Smooth muscle cell (in vitro differentiated cells): ENCODE data around the gene PRAMEF17. TPM values are rescaled to one million over a fixed set of nuclear protein-coding genes. Genes with fewer than 3 reads are reported as not detected.
"Not testable (repeated sequence)": the region's sequence is repeated elsewhere in the genome, so short reads cannot be mapped to it uniquely, and the experiment has no call there.

Experiments used
- DNase-seq: peaks from one replicate; lab custom pipeline; 2025; ENCODE audit not compliant: unreplicated experiment; lab: John Stamatoyannopoulos, UW
- H2AFZ ChIP-seq: fragments of 200-600 bp; sonication (generic); 2 replicates; pipeline ENCODE4 v1.6.0; 2016; ENCODE audit warnings: antibody characterized with exemption, low read depth, mild to moderate bottlenecking
- H3F3A ChIP-seq: fragments of 200-600 bp; sonication (generic); 2 replicates; pipeline ENCODE4 v1.6.0; 2017; ENCODE audit warnings: antibody characterized with exemption, low read depth
- H3K27ac ChIP-seq: fragments of 200-600 bp; sonication (generic); 2 replicates; pipeline ENCODE4 v1.5.1; 2016; ENCODE audit warnings: low read depth, mild to moderate bottlenecking
- H3K27me3 ChIP-seq: fragments of 200-600 bp; sonication (generic); 2 replicates; pipeline ENCODE4 v1.6.1; 2016; ENCODE audit warnings: low read depth, mild to moderate bottlenecking
- H3K36me3 ChIP-seq: fragments of 200-600 bp; sonication (generic); 2 replicates; pipeline ENCODE4 v1.5.1; 2016; ENCODE audit warnings: low read depth
- H3K4me1 ChIP-seq: fragments of 200-600 bp; sonication (generic); 2 replicates; pipeline ENCODE4 v1.5.1; 2016; ENCODE audit warnings: low read depth
- H3K4me2 ChIP-seq: fragments of 200-600 bp; sonication (generic); 2 replicates; pipeline ENCODE4 v1.6.0; 2016; ENCODE audit warnings: mild to moderate bottlenecking
- H3K4me3 ChIP-seq: fragments of 200-600 bp; sonication (generic); 2 replicates; pipeline ENCODE4 v1.5.1; 2016; ENCODE audit warnings: mild to moderate bottlenecking
- H3K79me2 ChIP-seq: fragments of 200-600 bp; sonication (generic); 2 replicates; pipeline ENCODE4 v1.6.0; 2016; ENCODE audit warnings: low read depth, mild to moderate bottlenecking
- H3K9ac ChIP-seq: fragments of 200-600 bp; sonication (generic); 2 replicates; pipeline ENCODE4 v1.6.0; 2016; ENCODE audit warnings: low read depth
- H3K9me3 ChIP-seq: fragments of 200-600 bp; sonication (generic); replicated peaks from 2 replicates; pipeline ENCODE4 v1.5.1; 2016; ENCODE audit warnings: low read depth
- H4K20me1 ChIP-seq: fragments of 200-600 bp; sonication (generic); 2 replicates; pipeline ENCODE4 v1.6.0; 2016; ENCODE audit warnings: low read depth
- CTCF ChIP-seq: fragments of 200-600 bp; sonication (generic); IDR thresholded peaks from 2 replicates; pipeline ENCODE4 v1.5.1; 2017; ENCODE audit warnings: borderline replicate concordance, mild to moderate bottlenecking, antibody characterized with exemption; ENCODE audit not compliant: insufficient read depth, poor library complexity, severe bottlenecking
- WGBS: methylation state at CpG from one replicate; pipeline ENCODE4 v1.1.7; 2016; ENCODE audit warnings: low lambda C conversion rate; 5-methylcytosine and 5-hydroxymethylcytosine counted together
- polyA plus RNA-seq: library from polyadenylated mRNA; unstranded; fragments of >200 nt; fragmentation: Nextera tagmentation; extraction: Ambion mirVana; gene quantifications from 2 replicates; pipeline ENCODE4 v1.2.1, GENCODE V29; 2016
- total RNA-seq: library from RNA; depleted of rRNA; stranded (reverse); fragments of >200 nt; gene quantifications from 2 replicates; pipeline ENCODE4 v1.2.3, GENCODE V29; 2014

The PRAMEF17 gene
- total and polyA plus RNA-seq, 2 experiments from 2014 or later = not detected

- no peaks in the 10 kb centered on the region for H3K27me3 ChIP-seq
- no peaks in the 10 kb centered on the region for H3K79me2 ChIP-seq
- no peak overlapping the region for H3K4me2 ChIP-seq
- 67% methylated on average over 4 of the region's 4 CpGs for WGBS
- H3K4me1 ChIP-seq = no peaks in the 10 kb centered on the region
- no peak overlapping the region for H3K9ac ChIP-seq
- H2AFZ ChIP-seq = no peak overlapping the region
- H3K36me3 ChIP-seq = no peaks in the 10 kb centered on the region
- H3K27ac ChIP-seq = no peak overlapping the region
- no peak for DNase-seq
- H3K9me3 ChIP-seq = no peaks in the 10 kb centered on the region
- no peaks in the 10 kb centered on the region for H4K20me1 ChIP-seq
- no peaks in the 10 kb centered on the region for H3F3A ChIP-seq
- TF ChIP-seq CTCF = no peak
- no peak overlapping the region for H3K4me3 ChIP-seq
These were observed 18.4 kb downstream of the PRAMEF17 start for GRCh38 chr1:13407811-13408210.

GRCh38 chr1:13410150-13410549, 20.7 kb downstream of the PRAMEF17 start, which contains the start of gene PRAMEF20:
TSS of gene PRAMEF20 (plus strand) at chr1:13410450. CDS start at chr1:13416355, 5,905 bp downstream.
- not testable (repeated sequence) for H3K27ac ChIP-seq, H4K20me1 ChIP-seq, H3K9ac ChIP-seq, H3K4me2 ChIP-seq, DNase-seq, H3K4me3 ChIP-seq, H3K9me3 ChIP-seq, H3K36me3 ChIP-seq, H3K27me3 ChIP-seq, H3K79me2 ChIP-seq, H2AFZ ChIP-seq, H3K4me1 ChIP-seq, H3F3A ChIP-seq
- 89% methylated on average over 4 of the region's 4 CpGs for WGBS

- no peak overlapping the region for H2AFZ ChIP-seq
- no peak overlapping the region for H3K9ac ChIP-seq
- no peaks in the 10 kb centered on the region for H3K27me3 ChIP-seq
- no peaks in the 10 kb centered on the region for H3K9me3 ChIP-seq
- TF ChIP-seq CTCF = no peak
- no peak overlapping the region for H3K27ac ChIP-seq
- H3K4me2 ChIP-seq = no peak overlapping the region
- no peaks in the 10 kb centered on the region for H3K36me3 ChIP-seq
- no peak overlapping the region for H3K4me3 ChIP-seq
- H3F3A ChIP-seq = no peaks in the 10 kb centered on the region
- no peaks in the 10 kb centered on the region for H3K79me2 ChIP-seq
- no peaks in the 10 kb centered on the region for H4K20me1 ChIP-seq
- no peaks in the 10 kb centered on the region for H3K4me1 ChIP-seq
- DNase-seq = no peak
- 85% methylated on average over 13 of the region's 13 CpGs for WGBS
These were observed 41.1 kb downstream of the PRAMEF17 start for GRCh38 chr1:13430495-13430894.

- 90% methylated on average over 3 of the region's 3 CpGs for WGBS
These were observed 42.8 kb downstream of the PRAMEF17 start for GRCh38 chr1:13432251-13432650.

GRCh38 chr1:13433694-13434358, 44.4 kb downstream of the PRAMEF17 start:
- H3F3A ChIP-seq, H4K20me1 ChIP-seq, H3K27me3 ChIP-seq, DNase-seq, H3K4me3 ChIP-seq, H3K9ac ChIP-seq, H3K4me1 ChIP-seq, H3K36me3 ChIP-seq, H3K79me2 ChIP-seq, H3K4me2 ChIP-seq, H3K27ac ChIP-seq, H2AFZ ChIP-seq, H3K9me3 ChIP-seq: not testable (repeated sequence)
- 83% methylated on average over 21 of the region's 32 CpGs for WGBS

More at GRCh38 chr1:13432251-13432650, 42.8 kb downstream of the PRAMEF17 start:
- Histone ChIP-seq H3K4me2 (no peak overlapping the region), H3K9ac (no peak overlapping the region), H3K27me3 (no peaks in the 10 kb centered on the region), H3K79me2 (no peaks in the 10 kb centered on the region), H3K27ac (no peak overlapping the region), H2AFZ (no peak overlapping the region), H3K9me3 (peaks cover 5% of the 10 kb centered on the region), H3K4me3 (no peak overlapping the region), H3F3A (no peaks in the 10 kb centered on the region), H3K4me1 (no peaks in the 10 kb centered on the region), H4K20me1 (no peaks in the 10 kb centered on the region), H3K36me3 (no peaks in the 10 kb centered on the region)
- DNase-seq = no peak
- TF ChIP-seq CTCF = no peak
